ENCODE data around the gene IQSEC1. TPM values are rescaled to one million over a fixed set of nuclear protein-coding genes. Genes with fewer than 3 reads are reported as not detected.

The IQSEC1 gene
- polyA plus RNA-seq, 1 donor (not counting 4 experiments of a cell fraction or from before 2014, with no cell fraction given): 2.8 TPM

GRCh38 chr3:12859840-12860239 is 213.4 kb downstream of the IQSEC1 start:
- Histone ChIP-seq H3K27ac (ENCODE audit: control insufficient read depth, insufficient read depth, low read length) (no peak overlapping the region), H4K20me1 (ENCODE audit: control insufficient read depth, extremely low read depth, insufficient read depth, low read length) (no peaks in the 10 kb centered on the region), H3K9me3 (ENCODE audit: control insufficient read depth, low read depth, low read length) (no peaks in the 10 kb centered on the region), H3K36me3 (ENCODE audit: control insufficient read depth in 2 of 2, extremely low read depth in 1 of 2, insufficient read depth in 2 of 2, low read length in 2 of 2) (no peaks in the 10 kb centered on the region), H3K9ac (ENCODE audit: control insufficient read depth, extremely low read depth, insufficient read depth, low read length) (no peak overlapping the region), H3K4me3 (ENCODE audit: control insufficient read depth in 2 of 3, extremely low read depth in 1 of 3, insufficient read depth in 2 of 3, low read depth in 1 of 3, low read length in 3 of 3) (no peak overlapping the region), H3K4me2 (ENCODE audit: control insufficient read depth, extremely low read depth, insufficient read depth, low read depth, low read length) (no peak overlapping the region), H3K9me1 (ENCODE audit: control insufficient read depth, extremely low read depth, insufficient read depth, low read length) (no peaks in the 10 kb centered on the region), H3K4me1 (ENCODE audit: control insufficient read depth, extremely low read depth, insufficient read depth, low read length) (peaks cover 5% of the 10 kb centered on the region), H3K27me3 (ENCODE audit: control insufficient read depth, extremely low read depth, insufficient read depth, low read length) (peaks cover 2% of the 10 kb centered on the region), H3K79me2 (ENCODE audit: control insufficient read depth, insufficient read depth, low read length) (no peaks in the 10 kb centered on the region), H2AFZ (ENCODE audit: control insufficient read depth, low read length) (no peak overlapping the region)
- FAIRE-seq: no peak
- TF ChIP-seq CTCF (optimal IDR thresholded peaks at IDR 0.05 in 1 of 3, IDR thresholded peaks at IDR 0.05 in 1 of 3, conservative IDR thresholded peaks at IDR 0.05 in 1 of 3; ENCODE audit: extremely low read depth in 1 of 3, insufficient read depth in 2 of 3, low read length in 3 of 3) (no peak), EZH2 (IDR thresholded peaks at IDR 0.05; ENCODE audit: low read length) (no peak)
- no peak for DNase-seq (ENCODE audit: low read depth, low spot score)
- dilution Hi-C loops (cut with MboI; ENCODE audit: extremely low pct_ligation_motif_present, low sequenced_read_pairs): no loop called here

DNA sequence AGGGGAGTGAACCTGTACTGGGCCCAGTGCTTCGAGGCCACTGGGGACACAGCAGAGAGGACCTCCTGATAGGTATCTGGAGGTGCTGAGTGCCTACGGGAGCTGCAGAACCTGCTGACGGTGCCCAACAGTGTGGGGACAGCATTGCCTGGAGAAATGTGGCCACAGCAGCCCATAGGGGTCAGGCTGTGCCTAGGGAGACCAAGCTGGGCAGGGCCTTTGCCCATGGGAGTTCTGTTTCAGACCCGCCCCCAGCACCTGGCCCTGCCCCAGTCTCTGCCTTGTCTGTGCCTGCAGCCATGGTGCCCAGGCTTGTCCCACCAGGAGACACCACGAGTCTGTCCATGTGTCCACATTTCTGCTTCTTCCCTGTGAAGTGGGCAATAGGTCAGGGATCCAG is 216.6 kb downstream of the IQSEC1 start:
- FAIRE-seq: no peak
- Histone ChIP-seq H3K79me2 (ENCODE audit: control insufficient read depth, insufficient read depth, low read length) (no peaks in the 10 kb centered on the region), H3K4me2 (ENCODE audit: control insufficient read depth, extremely low read depth, insufficient read depth, low read depth, low read length) (no peak overlapping the region), H3K27me3 (ENCODE audit: control insufficient read depth, extremely low read depth, insufficient read depth, low read length) (peaks cover 4% of the 10 kb centered on the region), H3K9ac (ENCODE audit: control insufficient read depth, extremely low read depth, insufficient read depth, low read length) (no peak overlapping the region), H3K36me3 (ENCODE audit: control insufficient read depth in 2 of 2, extremely low read depth in 1 of 2, insufficient read depth in 2 of 2, low read length in 2 of 2) (no peaks in the 10 kb centered on the region), H3K9me1 (ENCODE audit: control insufficient read depth, extremely low read depth, insufficient read depth, low read length) (no peaks in the 10 kb centered on the region), H3K27ac (ENCODE audit: control insufficient read depth, insufficient read depth, low read length) (no peak overlapping the region), H3K4me1 (ENCODE audit: control insufficient read depth, extremely low read depth, insufficient read depth, low read length) (peaks cover 5% of the 10 kb centered on the region), H2AFZ (ENCODE audit: control insufficient read depth, low read length) (no peak overlapping the region), H3K9me3 (ENCODE audit: control insufficient read depth, low read depth, low read length) (no peaks in the 10 kb centered on the region), H3K4me3 (ENCODE audit: control insufficient read depth in 2 of 3, extremely low read depth in 1 of 3, insufficient read depth in 2 of 3, low read depth in 1 of 3, low read length in 3 of 3) (no peak overlapping the region), H4K20me1 (ENCODE audit: control insufficient read depth, extremely low read depth, insufficient read depth, low read length) (no peaks in the 10 kb centered on the region)
- no peak for DNase-seq (ENCODE audit: low read depth, low spot score)
- TF ChIP-seq EZH2 (IDR thresholded peaks at IDR 0.05; ENCODE audit: low read length): no peak
- peak in 1 of 3 experiments; percentile 21 for TF ChIP-seq CTCF (optimal IDR thresholded peaks at IDR 0.05 in 1 of 3, IDR thresholded peaks at IDR 0.05 in 1 of 3, conservative IDR thresholded peaks at IDR 0.05 in 1 of 3; ENCODE audit: extremely low read depth in 1 of 3, insufficient read depth in 2 of 3, low read length in 3 of 3)
- dilution Hi-C loops (cut with MboI; ENCODE audit: extremely low pct_ligation_motif_present, low sequenced_read_pairs): no loop called here
